C4-2B (cell line): ENCODE data around the gene PRAMEF15.
"Not testable (repeated sequence)": the region's sequence is repeated elsewhere in the genome, so short reads cannot be mapped to it uniquely, and the experiment has no call there.

Experiments
- ZFX ChIP-seq: fragments of 450-650 bp; IDR thresholded peaks from 2 replicates; pipeline ENCODE4 v1.6.1; 2017
- TF ChIP-seq, protein P1 (sequence below): fragments of 450-650 bp; conservative IDR thresholded peaks from 2 replicates; pipeline ENCODE4 v1.5.1; 2017; ENCODE audit warnings: mild to moderate bottlenecking

DNA sequence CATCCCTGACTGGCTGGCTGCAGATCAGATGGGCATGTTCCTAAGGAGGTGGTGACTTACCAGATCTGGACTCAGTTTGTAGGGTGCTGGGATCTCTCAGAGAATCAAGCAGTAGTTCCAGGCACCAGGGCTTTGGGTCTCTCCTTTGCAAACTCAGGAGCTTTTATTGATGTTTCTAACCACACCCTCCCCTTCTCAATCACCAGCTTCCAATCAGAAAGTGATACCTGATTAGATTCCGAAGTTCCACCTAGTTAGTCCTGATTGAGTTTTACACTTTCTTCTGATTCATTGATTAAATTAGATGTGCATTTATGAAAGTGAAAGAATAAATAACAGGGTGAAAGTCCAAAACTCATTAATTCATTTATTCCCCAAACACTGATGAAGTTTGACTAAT lies 30.3 kb upstream of the PRAMEF15 start, which contains the start of gene PRAMEF8:
- TF ChIP-seq, protein P1, sequence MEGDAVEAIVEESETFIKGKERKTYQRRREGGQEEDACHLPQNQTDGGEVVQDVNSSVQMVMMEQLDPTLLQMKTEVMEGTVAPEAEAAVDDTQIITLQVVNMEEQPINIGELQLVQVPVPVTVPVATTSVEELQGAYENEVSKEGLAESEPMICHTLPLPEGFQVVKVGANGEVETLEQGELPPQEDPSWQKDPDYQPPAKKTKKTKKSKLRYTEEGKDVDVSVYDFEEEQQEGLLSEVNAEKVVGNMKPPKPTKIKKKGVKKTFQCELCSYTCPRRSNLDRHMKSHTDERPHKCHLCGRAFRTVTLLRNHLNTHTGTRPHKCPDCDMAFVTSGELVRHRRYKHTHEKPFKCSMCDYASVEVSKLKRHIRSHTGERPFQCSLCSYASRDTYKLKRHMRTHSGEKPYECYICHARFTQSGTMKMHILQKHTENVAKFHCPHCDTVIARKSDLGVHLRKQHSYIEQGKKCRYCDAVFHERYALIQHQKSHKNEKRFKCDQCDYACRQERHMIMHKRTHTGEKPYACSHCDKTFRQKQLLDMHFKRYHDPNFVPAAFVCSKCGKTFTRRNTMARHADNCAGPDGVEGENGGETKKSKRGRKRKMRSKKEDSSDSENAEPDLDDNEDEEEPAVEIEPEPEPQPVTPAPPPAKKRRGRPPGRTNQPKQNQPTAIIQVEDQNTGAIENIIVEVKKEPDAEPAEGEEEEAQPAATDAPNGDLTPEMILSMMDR: not testable (repeated sequence)
- TF ChIP-seq ZFX: not testable (repeated sequence)
